GM23338 (cell line): ENCODE data around the gene PCDH17. TPM values are rescaled to one million over a fixed set of nuclear protein-coding genes. Genes with fewer than 3 reads are reported as not detected.

Experiments used
- ATAC-seq: fragments of 200-7000 bp; cut with Tn5 transposase; 3 replicates; pipeline ENCODE4 v1.9.1; 2020
- DNase-seq: peaks from one replicate; pipeline ENCODE4 v3.0.0-alpha.2; 2015; ENCODE audit warnings: low spot score
- H2AFZ ChIP-seq: fragments of 200-600 bp; sonication (generic); 2 replicates; pipeline ENCODE4 v1.8.0; 2016; ENCODE audit warnings: antibody characterized with exemption, mild to moderate bottlenecking, moderate library complexity
- H3F3A ChIP-seq: fragments of 200-600 bp; sonication (generic); replicated peaks from 2 replicates; pipeline ENCODE4 v1.8.0; 2017; ENCODE audit warnings: antibody characterized with exemption, mixed run types, low read depth
- H3K27ac ChIP-seq: fragments of 200-600 bp; sonication (generic); 2 replicates; pipeline ENCODE4 v1.6.1; 2016; ENCODE audit warnings: low read depth
- H3K27me3 ChIP-seq: fragments of 200-600 bp; sonication (generic); 2 replicates; pipeline ENCODE4 v1.8.0; 2016; ENCODE audit warnings: mild to moderate bottlenecking, mixed run types, moderate library complexity; ENCODE audit not compliant: insufficient read depth
- H3K36me3 ChIP-seq: fragments of 200-600 bp; sonication (generic); 2 replicates; pipeline ENCODE4 v1.8.0; 2016; ENCODE audit warnings: mild to moderate bottlenecking; ENCODE audit not compliant: insufficient read depth
- H3K4me1 ChIP-seq: fragments of 200-600 bp; sonication (generic); 2 replicates; pipeline ENCODE4 v1.8.0; 2016; ENCODE audit warnings: mild to moderate bottlenecking, moderate library complexity; ENCODE audit not compliant: insufficient read depth
- H3K4me2 ChIP-seq: fragments of 200-600 bp; sonication (generic); 2 replicates; pipeline ENCODE4 v1.7.1; 2017; ENCODE audit warnings: mixed run types
- H3K4me3 ChIP-seq: fragments of 200-600 bp; sonication (generic); 2 replicates; pipeline ENCODE4 v1.6.1; 2016; ENCODE audit warnings: mixed run types
- H3K79me2 ChIP-seq: fragments of 200-600 bp; sonication (generic); replicated peaks from 2 replicates; pipeline ENCODE4 v1.8.0; 2017; ENCODE audit warnings: mild to moderate bottlenecking; ENCODE audit not compliant: insufficient read depth
- H3K9me2 ChIP-seq: fragments of 200-600 bp; sonication (generic); 2 replicates; pipeline ENCODE4 v1.8.0; 2017; ENCODE audit not compliant: insufficient read depth
- H4K20me1 ChIP-seq: fragments of 200-600 bp; sonication (generic); replicated peaks from 2 replicates; pipeline ENCODE4 v1.8.0; 2017; ENCODE audit warnings: mild to moderate bottlenecking; ENCODE audit not compliant: insufficient read depth
- H3K27ac Mint-ChIP-seq: 2 replicates; pipeline ENCODE4 v1.8.0; 2020; ENCODE audit warnings: inconsistent platforms, mild to moderate bottlenecking, moderate library complexity, mixed read lengths
- H3K27me3 Mint-ChIP-seq: 3 replicates; pipeline ENCODE4 v1.8.0; 2022; ENCODE audit warnings: low read depth, mild to moderate bottlenecking, moderate library complexity, mixed read lengths, inconsistent platforms; ENCODE audit not compliant: insufficient read depth, poor library complexity
- H3K36me3 Mint-ChIP-seq: 3 replicates; pipeline ENCODE4 v1.8.0; 2021; ENCODE audit warnings: low read depth, mild to moderate bottlenecking, inconsistent platforms, moderate library complexity, mixed read lengths
- H3K4me1 Mint-ChIP-seq: 3 replicates; pipeline ENCODE4 v1.8.0; 2020; ENCODE audit warnings: mild to moderate bottlenecking, inconsistent platforms, mixed read lengths
- H3K4me3 Mint-ChIP-seq: 3 replicates; pipeline ENCODE4 v1.8.0; 2021; ENCODE audit warnings: moderate library complexity, mild to moderate bottlenecking, inconsistent platforms, mixed read lengths
- H3K9me3 Mint-ChIP-seq: 3 replicates; pipeline ENCODE4 v1.8.0; 2020; ENCODE audit warnings: moderate library complexity, mild to moderate bottlenecking, inconsistent platforms, mixed read lengths
- CREB1 ChIP-seq: fragments of 250-450 bp; sonication (Bioruptor Pico); IDR thresholded peaks from 2 replicates; pipeline ENCODE4 v1.5.0; 2020; ENCODE audit warnings: low read depth, mild to moderate bottlenecking, moderate library complexity
- CTCF ChIP-seq, 2 experiments: fragments of 200-600 bp in 1 of 2; sonication (generic) in 1 of 2; conservative IDR thresholded peaks; 2 replicates each; pipeline versions ENCODE4 v1.5.1 to v1.6.1; 2016 to 2017; ENCODE audit warnings: antibody characterized with exemption in 2 of 2, low read depth in 2 of 2, mild to moderate bottlenecking in 2 of 2, moderate library complexity in 1 of 2
- ETS1 ChIP-seq: IDR thresholded peaks from 2 replicates; pipeline ENCODE4 v1.6.1; 2016; ENCODE audit warnings: antibody characterized with exemption
- EZH2 ChIP-seq: fragments of 200-600 bp; sonication (generic); IDR thresholded peaks from one replicate; pipeline ENCODE4 v1.8.0; 2017; ENCODE audit warnings: antibody characterized with exemption, mild to moderate bottlenecking, low read depth; ENCODE audit not compliant: unreplicated experiment
- EZH2phosphoT487 ChIP-seq: fragments of 200-600 bp; sonication (generic); IDR thresholded peaks from one replicate; pipeline ENCODE4 v1.8.1; 2018; ENCODE audit warnings: antibody characterized with exemption; ENCODE audit not compliant: unreplicated experiment
- JUNB ChIP-seq: IDR thresholded peaks from one replicate; pipeline ENCODE4 v1.6.1; 2016; ENCODE audit warnings: antibody characterized with exemption; ENCODE audit not compliant: unreplicated experiment
- NANOG ChIP-seq: IDR thresholded peaks from 2 replicates; pipeline ENCODE4 v1.6.1; 2016; ENCODE audit warnings: antibody characterized with exemption, borderline replicate concordance
- POLR2AphosphoS5 ChIP-seq: IDR thresholded peaks from 2 replicates; pipeline ENCODE4 v1.6.1; 2016; ENCODE audit warnings: antibody characterized with exemption, low read depth
- REST ChIP-seq: IDR thresholded peaks from one replicate; pipeline ENCODE4 v1.6.1; 2018; ENCODE audit warnings: antibody characterized with exemption; ENCODE audit not compliant: unreplicated experiment
- STAT1 ChIP-seq: IDR thresholded peaks from one replicate; pipeline ENCODE4 v1.6.1; 2016; ENCODE audit warnings: antibody characterized with exemption; ENCODE audit not compliant: unreplicated experiment
- ZNF114 ChIP-seq: fragments of 250-450 bp; sonication (Bioruptor Pico); IDR thresholded peaks from 2 replicates; pipeline ENCODE4 v1.5.0; 2020; ENCODE audit warnings: mild to moderate bottlenecking, moderate library complexity
- ZNF331 ChIP-seq: fragments of 250-450 bp; sonication (Bioruptor Pico); IDR thresholded peaks from 2 replicates; pipeline ENCODE4 v1.5.0; 2020; ENCODE audit warnings: low read depth, mild to moderate bottlenecking, moderate library complexity
- ZNF462 ChIP-seq: fragments of 250-450 bp; sonication (Bioruptor Pico); IDR thresholded peaks from 2 replicates; pipeline ENCODE4 v1.5.0; 2020; ENCODE audit warnings: mild to moderate bottlenecking, moderate library complexity
- polyA plus RNA-seq: library from polyadenylated mRNA; unstranded; fragments of >200 nt; fragmentation: Nextera tagmentation; extraction: Ambion mirVana; gene quantifications from 2 replicates; pipeline ENCODE4 v1.2.1, GENCODE V29; 2016
- total RNA-seq: library from RNA; depleted of rRNA; stranded (reverse); fragments of >200 nt; shearing (Covaris generic); gene quantifications from 2 replicates; pipeline ENCODE4 v1.2.3, GENCODE V29; 2014

The PCDH17 gene
- total and polyA plus RNA-seq, 2 experiments from 2014 or later = 0.27 to 1.3 TPM

- Mint-ChIP-seq H3K27me3 (peaks cover 19% of the 10 kb centered on the region), H3K4me3 (peak overlapping the region; percentile 46), H3K27ac (peak overlapping the region; percentile 94), H3K9me3 (no peaks in the 10 kb centered on the region), H3K36me3 (no peaks in the 10 kb centered on the region), H3K4me1 (peaks cover 19% of the 10 kb centered on the region)
- H3K36me3 ChIP-seq = no peaks in the 10 kb centered on the region
- H2AFZ ChIP-seq = no peak overlapping the region
- H4K20me1 ChIP-seq = no peaks in the 10 kb centered on the region
- H3K27ac ChIP-seq = 0 out of 2 replicates have a peak overlapping the region, but pooled peaks have one; percentile 0
- H3K4me1 ChIP-seq = peaks cover 5% of the 10 kb centered on the region
- peak overlapping the region; percentile 48 for H3K4me2 ChIP-seq
- H3K9me2 ChIP-seq = no peaks in the 10 kb centered on the region
- H3K79me2 ChIP-seq = no peaks in the 10 kb centered on the region
- no peak for TF ChIP-seq EZH2phosphoT487
- no peak for TF ChIP-seq ZNF331 (CRISPR knock-in tag)
- TF ChIP-seq ZNF462 (CRISPR knock-in tag) = peak; percentile 50; the same call in 1 of the 2 replicates
- TF ChIP-seq NANOG = no peak
- no peak for TF ChIP-seq CREB1 (CRISPR knock-in tag)
- no peak for TF ChIP-seq ZNF114
- no peak for TF ChIP-seq REST
- TF ChIP-seq POLR2AphosphoS5 = no peak
- TF ChIP-seq ETS1 = no peak
- no peak for TF ChIP-seq STAT1
- TF ChIP-seq EZH2 = no peak
- peak; percentile 82 to 99 for TF ChIP-seq CTCF (conservative IDR thresholded peaks at IDR 0.05; ENCODE audit: low read depth in 2 of 2)
- no peak for TF ChIP-seq JUNB
- peak; percentile 90 for DNase-seq
- H3K27me3 ChIP-seq = peaks cover 21% of the 10 kb centered on the region
- peak overlapping the region; percentile 10; the same call in 1 of the 2 replicates for H3K4me3 ChIP-seq
- no peaks in the 10 kb centered on the region for H3F3A ChIP-seq
- peak; percentile 91 for ATAC-seq
Observed at GRCh38 chr13:57624565-57625435, 6.7 kb upstream of the PCDH17 start.
